SIG-M5 treated with dmso at 0.1 percent for 504 hours (cell line): ENCODE data around the gene SLC2A14.
"Not testable (repeated sequence)": the region's sequence is repeated elsewhere in the genome, so short reads cannot be mapped to it uniquely, and the experiment has no call there.

Source experiments
- DNase-seq: peaks from one replicate; lab custom pipeline; 2025; ENCODE audit not compliant: unreplicated experiment; lab: John Stamatoyannopoulos, UW

SLC2A14 gene

DNA sequence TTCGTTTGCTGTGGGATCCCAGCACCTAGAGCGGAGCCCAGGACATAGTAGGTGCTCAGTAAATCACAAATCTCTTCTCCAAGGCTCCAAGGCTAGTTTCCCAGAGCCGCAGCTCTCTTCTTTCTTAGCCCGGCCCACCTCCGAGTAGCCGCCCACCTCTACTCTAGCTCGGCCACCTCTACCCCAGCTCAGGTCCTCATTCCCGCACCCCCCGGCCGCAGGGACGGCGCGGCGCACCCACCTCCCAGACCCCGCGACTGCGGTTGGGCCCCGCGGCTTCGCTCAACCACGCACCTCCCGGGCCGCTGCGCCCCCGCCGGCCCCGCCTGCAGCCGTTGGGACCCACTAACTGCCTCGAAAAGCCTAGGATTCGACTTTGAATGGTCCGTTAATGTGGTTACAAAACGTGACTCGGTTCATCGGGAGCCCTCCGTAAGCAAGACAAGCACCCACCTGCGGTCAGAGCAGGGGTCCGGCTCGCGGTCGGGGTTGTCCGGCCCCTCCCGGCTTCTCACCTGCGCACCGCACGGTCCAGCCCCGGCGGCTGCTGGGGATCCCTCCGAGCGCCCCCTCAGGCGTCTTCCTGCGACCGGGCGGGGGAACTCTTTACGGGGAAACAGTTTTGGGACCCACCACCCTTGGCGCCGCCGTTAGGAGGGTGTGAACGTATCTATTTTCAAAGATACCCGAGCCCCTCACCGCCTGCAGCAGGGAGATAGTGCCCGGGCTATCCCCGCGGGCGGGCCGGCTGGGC, at the start of gene SLC2A14:
TSS of gene SLC2A14 (minus strand) at position 350 of the 754 bp plus-strand sequence. CDS start 3,035 bp downstream, outside the sequence.
- no peak for DNase-seq

GRCh38 chr12:7921181-7921580, 48.5 kb upstream of the SLC2A14 start:
- DNase-seq = not testable (repeated sequence)

GRCh38 chr12:7918268-7918590, 45.5 kb upstream of the SLC2A14 start:
- DNase-seq = not testable (repeated sequence)

DNA sequence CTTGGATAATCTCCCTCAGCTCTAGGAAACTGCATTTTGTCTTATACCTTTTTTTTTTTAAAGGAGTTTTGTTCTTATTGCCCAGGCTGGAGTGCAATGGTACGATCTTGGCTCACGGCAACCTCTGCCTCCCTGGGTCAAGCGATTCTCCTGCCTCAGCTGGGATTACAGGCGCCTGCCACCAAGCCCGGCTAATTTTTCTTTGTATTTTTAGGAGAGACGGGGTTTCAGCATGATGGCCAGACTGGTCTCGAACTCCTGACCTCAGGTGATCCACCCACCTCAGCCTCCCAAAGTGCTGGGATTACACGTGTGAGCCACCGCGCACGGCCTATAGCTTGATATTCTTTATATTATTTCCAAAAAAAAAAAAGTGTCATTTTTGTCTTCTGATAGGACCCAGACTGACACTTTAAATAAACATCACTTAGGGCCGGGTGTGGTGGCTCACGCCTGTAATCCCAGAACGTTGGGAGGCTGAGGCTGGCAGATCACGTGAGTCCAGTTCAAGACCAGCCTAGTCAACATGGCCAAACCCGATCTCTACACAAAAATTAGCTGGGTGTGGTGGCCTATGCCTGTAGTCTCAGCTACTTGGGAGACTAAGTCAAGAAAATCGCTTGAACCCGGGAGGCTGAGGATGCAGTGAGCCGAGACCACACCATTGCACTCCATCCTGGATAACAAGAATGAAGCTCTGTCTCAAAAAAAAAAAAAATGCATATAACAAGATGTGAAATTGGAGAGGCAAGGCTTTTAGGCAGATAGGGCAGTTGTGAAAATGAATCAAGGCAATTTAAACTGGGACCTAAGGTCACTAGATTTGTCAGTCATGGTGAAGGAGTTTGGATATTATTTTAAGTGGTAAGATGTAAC, 44.9 kb upstream of the SLC2A14 start:
- no peak for DNase-seq

GRCh38 chr12:7916936-7917335, 44.2 kb upstream of the SLC2A14 start:
- DNase-seq = no peak

- DNase-seq = no peak
These were observed 43.1 kb upstream of the SLC2A14 start for GRCh38 chr12:7915661-7916403.

GRCh38 chr12:7910106-7910505, 37.4 kb upstream of the SLC2A14 start:
- not testable (repeated sequence) for DNase-seq

DNA sequence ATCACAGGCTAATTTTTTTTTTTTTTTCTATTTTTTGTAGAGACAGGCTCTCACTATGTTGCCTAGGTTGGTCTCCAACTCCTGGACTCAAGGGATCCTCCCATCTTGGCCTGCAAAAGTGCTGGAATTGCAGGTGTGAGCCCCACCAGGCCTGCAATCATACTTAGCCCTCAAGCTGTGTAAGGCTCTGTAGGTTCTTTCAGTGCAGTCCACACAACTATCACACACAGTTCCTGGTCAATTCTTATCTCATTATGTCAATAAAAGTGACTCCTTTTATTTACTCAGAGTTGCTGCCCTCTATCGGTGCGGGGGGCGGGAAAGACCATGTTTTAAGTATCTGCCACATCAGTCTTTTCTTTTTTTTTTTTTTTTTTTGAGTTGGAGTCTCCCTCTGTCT, 34.3 kb upstream of the SLC2A14 start:
- peak; percentile 45 for DNase-seq

DNA sequence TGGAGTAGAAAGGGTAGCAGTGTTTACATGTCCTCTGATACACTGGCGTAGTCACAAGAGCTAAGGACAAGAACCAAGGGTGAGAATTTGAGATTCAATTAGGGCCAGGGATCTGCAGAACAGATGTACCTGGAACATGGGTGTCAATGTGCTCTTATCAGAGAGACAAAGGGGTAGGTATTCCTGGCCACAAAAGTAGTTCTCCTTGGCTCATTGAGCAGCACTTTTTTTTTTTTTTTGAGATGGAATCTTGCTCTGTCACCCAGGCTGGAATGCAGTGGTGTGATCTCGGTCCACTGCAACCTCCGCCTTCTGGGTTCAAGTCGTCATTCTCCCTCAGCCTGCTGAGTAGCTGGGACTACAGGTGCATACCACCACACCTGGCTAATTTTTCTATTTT, 33.6 kb upstream of the SLC2A14 start:
- DNase-seq = not testable (repeated sequence)

DNA sequence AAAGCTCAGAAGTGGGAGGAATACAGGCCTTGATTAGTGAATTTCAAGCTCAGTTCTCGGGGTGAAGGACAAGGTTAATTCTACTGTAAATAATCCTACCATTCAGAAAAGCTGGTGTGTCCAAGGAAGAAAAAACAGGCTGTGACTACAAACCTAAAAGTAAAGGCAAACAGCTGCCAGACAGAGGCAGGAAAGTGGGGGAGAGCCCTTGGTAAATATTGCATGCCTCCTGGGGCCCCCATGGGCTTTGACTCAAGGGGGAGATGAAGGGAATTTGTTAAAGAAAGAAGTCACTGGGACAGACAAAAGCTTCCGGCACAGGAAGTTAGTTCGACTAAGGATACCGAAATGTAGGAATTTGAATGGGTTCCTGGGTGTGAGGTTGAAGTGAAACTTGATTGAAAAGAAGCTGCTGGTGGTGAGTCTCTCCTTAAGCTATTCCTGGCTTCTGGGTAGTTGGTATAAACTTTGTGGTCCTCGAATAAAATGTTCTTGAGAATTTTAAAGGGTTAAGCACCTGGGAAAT, 32.9 kb upstream of the SLC2A14 start:
- DNase-seq = not testable (repeated sequence)

GRCh38 chr12:7905071-7905470, 32.4 kb upstream of the SLC2A14 start:
- DNase-seq = no peak

- not testable (repeated sequence) for DNase-seq
These were observed 29.7 kb upstream of the SLC2A14 start for GRCh38 chr12:7902416-7902815.

GRCh38 chr12:7899755-7900154, 27.0 kb upstream of the SLC2A14 start:
- DNase-seq = no peak

DNA sequence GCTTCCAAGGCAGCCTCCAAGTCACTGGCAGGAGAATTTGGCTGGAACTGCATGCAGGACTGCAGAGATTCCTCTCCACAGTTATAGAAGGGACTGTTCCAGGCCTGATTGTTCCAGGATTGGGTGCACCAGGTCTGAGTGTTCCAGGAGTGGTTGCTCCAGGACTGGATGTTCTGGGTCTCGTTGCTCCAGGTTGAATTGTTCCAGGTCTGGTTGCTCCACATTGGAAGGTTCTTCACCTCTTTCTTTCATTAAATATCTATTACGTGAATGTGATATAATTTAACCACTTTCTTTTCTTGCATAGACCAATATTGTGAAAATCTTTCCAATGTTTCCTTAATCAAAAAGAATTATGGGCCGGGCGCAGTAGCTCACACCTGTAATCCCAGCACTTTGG, 24.0 kb upstream of the SLC2A14 start:
- DNase-seq = not testable (repeated sequence)

DNA sequence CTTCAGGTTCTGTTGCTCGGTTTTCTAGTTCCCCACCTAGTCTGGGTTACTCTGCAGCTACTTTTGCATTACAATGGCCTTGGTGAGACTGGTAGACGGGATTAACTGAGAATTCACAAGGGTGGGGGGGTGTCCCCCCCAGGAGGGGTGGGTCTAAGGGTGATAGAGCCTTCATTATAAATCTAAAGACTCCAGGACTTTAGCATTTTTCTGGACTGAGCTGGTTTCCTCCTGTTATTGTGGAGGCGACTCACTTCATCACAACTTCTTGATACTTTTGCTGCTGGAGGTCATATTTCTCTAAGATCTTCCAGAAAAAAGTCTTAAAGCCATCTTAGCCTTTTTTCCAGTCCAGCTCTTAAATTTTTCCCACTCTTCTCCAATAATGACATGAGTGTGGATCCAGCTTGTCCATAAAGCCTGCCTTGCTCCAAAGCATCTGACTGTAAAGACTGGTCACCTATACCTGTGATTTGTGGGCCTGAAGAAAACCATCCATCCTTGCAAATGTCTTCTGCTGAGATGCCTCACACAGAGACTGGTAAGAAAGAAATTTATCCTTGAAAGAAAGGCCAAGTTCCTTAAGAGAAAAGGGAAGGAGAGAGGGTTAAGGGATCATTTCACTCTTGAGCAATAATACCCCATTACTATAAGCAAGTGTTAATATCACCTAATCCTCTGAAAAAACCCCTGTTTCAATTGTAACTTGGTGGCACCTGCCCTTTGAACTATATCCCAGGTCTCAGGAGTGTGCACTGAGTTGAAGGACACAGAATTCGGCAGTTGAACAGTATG, 19.7 kb upstream of the SLC2A14 start:
- DNase-seq = peak; percentile 16

- peak; percentile 54 for DNase-seq
These were observed 12.0 kb upstream of the SLC2A14 start for GRCh38 chr12:7884689-7885088.

- DNase-seq = not testable (repeated sequence)
These were observed 9.0 kb upstream of the SLC2A14 start for GRCh38 chr12:7881736-7882120.

DNA sequence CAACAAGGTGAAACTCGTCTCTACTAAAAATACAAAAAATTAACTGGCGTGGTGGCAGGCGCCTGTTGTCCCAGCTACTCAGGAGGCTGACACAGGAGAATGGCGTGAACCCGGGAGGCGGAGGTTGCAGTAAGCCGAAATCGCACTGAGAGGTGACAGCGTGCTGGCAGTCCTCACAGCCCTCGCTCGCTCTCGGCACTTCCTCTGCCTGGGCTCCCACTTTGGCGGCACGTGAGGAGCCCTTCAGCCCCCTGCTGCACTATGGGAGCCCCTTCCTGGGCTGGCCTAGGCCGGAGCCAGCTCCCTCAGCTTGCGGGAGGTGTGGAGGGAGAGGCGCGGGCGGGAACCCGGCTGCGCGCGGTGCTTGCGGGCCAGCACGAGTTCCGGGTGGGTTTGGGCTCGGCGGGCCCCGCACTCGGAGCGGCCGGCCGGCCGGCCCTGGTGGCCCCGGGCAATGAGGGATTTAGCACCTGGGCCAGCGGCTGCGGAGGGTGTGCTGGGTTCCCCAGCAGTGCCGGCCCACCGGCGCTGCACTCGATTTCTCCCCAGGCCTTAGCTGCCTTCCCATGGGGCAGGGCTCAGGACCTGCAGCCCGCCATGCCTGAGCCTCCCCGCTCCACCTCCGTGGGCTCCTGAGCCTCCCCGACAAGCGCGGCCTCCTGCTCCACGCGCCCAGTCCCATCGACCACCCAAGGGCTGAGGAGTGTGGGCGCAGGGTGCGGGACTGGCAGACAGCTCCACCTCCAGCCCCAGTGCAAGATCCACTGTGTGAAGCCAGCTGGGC, 8.4 kb upstream of the SLC2A14 start:
- DNase-seq = not testable (repeated sequence)

GRCh38 chr12:7879246-7879645, 6.5 kb upstream of the SLC2A14 start:
- no peak for DNase-seq

DNA sequence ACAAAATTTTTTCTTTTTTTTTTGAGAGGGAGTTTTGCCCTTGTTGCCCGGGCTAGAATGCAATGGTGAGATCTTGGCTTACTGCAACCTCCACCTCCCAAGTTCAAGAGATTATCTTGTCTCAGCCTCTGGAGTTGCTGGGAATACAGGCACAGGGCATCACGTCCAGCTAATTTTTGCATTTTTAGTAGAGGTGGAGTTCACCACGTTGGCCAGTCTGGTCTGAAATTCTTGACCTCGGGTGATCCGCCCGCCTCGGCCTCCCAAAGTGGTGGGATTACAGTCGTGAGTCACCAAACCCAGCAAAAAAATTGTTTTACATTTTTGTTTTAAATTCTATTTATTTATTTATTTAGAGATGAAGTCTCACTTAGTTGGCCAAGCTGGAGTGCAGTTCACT, 4.7 kb upstream of the SLC2A14 start:
- no peak for DNase-seq
